WTC11 (cell line): ENCODE measurements around the gene TNPO3. TPM values are rescaled to one million over a fixed set of nuclear protein-coding genes. Genes with fewer than 3 reads are reported as not detected.
A peak's percentile ranks its signal among the peaks of the same experiment; 100 is the strongest.
"Not testable (repeated sequence)": the region's sequence is repeated elsewhere in the genome, so short reads cannot be mapped to it uniquely, and the experiment has no call there.

Experiments
- ATAC-seq: fragments of 200-7000 bp; cut with Tn5 transposase; 2 replicates; pipeline ENCODE4 v1.10.0; 2021; ENCODE audit warnings: mild to moderate bottlenecking, moderate library complexity
- CTCF ChIA-PET: fragments of 300-600 bp; sonication (Branson Sonifier 250); formaldehyde crosslinking; loops from one replicate; lab custom pipeline; 2021; ENCODE audit warnings: antibody characterized with exemption; lab: Charles Lee
- POLR2A ChIA-PET: fragments of 350-600 bp; sonication (Branson Sonifier 250); formaldehyde crosslinking; loops from one replicate; lab custom pipeline; 2021; ENCODE audit warnings: antibody characterized with exemption; lab: Charles Lee
- DNase-seq: peaks from one replicate; pipeline ENCODE4 v3.0.0; 2021; ENCODE audit warnings: low spot score
- H3K27ac Mint-ChIP-seq: 2 replicates; pipeline ENCODE4 v1.8.0; 2021; ENCODE audit warnings: mixed read lengths
- H3K27me3 Mint-ChIP-seq: 2 replicates; pipeline ENCODE4 v1.8.0; 2021; ENCODE audit warnings: low read depth, mild to moderate bottlenecking, moderate library complexity, mixed read lengths
- H3K36me3 Mint-ChIP-seq: 2 replicates; pipeline ENCODE4 v1.8.0; 2021; ENCODE audit warnings: mixed read lengths
- H3K4me1 Mint-ChIP-seq: 2 replicates; pipeline ENCODE4 v1.8.0; 2022; ENCODE audit warnings: mixed read lengths
- H3K4me3 Mint-ChIP-seq: 2 replicates; pipeline ENCODE4 v1.8.0; 2021; ENCODE audit warnings: mild to moderate bottlenecking, moderate library complexity, mixed read lengths
- H3K9me3 Mint-ChIP-seq: 2 replicates; pipeline ENCODE4 v1.8.0; 2021; ENCODE audit warnings: mixed read lengths
- AFF4 ChIP-seq: sonication (generic); formaldehyde crosslinking; IDR thresholded peaks from 2 replicates; pipeline ENCODE4 v1.8.1; 2023; ENCODE audit warnings: mild to moderate bottlenecking, missing genetic modification reagents, borderline replicate concordance
- ARID4B ChIP-seq: sonication (generic); formaldehyde crosslinking; IDR thresholded peaks from 2 replicates; pipeline ENCODE4 v1.8.0; 2023; ENCODE audit warnings: missing genetic modification reagents, mild to moderate bottlenecking, borderline replicate concordance
- HMGA2 ChIP-seq: fragments of 250-450 bp; sonication (Bioruptor Pico); IDR thresholded peaks from 2 replicates; pipeline ENCODE4 v1.4.0; 2021; ENCODE audit warnings: mild to moderate bottlenecking, moderate library complexity
- MXD4 ChIP-seq: fragments of 250-450 bp; sonication (Bioruptor Pico); IDR thresholded peaks from 2 replicates; pipeline ENCODE4 v1.8.0; 2021; ENCODE audit warnings: mild to moderate bottlenecking, moderate library complexity, borderline replicate concordance
- MYBL2 ChIP-seq: sonication (generic); formaldehyde crosslinking; IDR thresholded peaks from 2 replicates; pipeline ENCODE4 v1.8.1; 2023; ENCODE audit warnings: mild to moderate bottlenecking, moderate library complexity, missing genetic modification reagents
- PRDM15 ChIP-seq: sonication (generic); formaldehyde crosslinking; IDR thresholded peaks from 2 replicates; pipeline ENCODE4 v1.8.0; 2022; ENCODE audit warnings: missing genetic modification reagents
- TEAD4 ChIP-seq: sonication (generic); formaldehyde crosslinking; IDR thresholded peaks from 2 replicates; pipeline ENCODE4 v1.8.0; 2022; ENCODE audit warnings: mild to moderate bottlenecking, missing genetic modification reagents
- USF2 ChIP-seq: sonication (generic); formaldehyde crosslinking; IDR thresholded peaks from 2 replicates; pipeline ENCODE4 v1.8.1; 2023; ENCODE audit warnings: mild to moderate bottlenecking, missing genetic modification reagents, moderate library complexity
- ZNF263 ChIP-seq: sonication (generic); formaldehyde crosslinking; IDR thresholded peaks from 2 replicates; pipeline ENCODE4 v1.8.1; 2022; ENCODE audit warnings: low read depth, mild to moderate bottlenecking, moderate library complexity, missing genetic modification reagents
- ZNF396 ChIP-seq: fragments of 250-450 bp; sonication (Bioruptor Pico); IDR thresholded peaks from 2 replicates; pipeline ENCODE4 v1.8.0; 2021; ENCODE audit warnings: mild to moderate bottlenecking, moderate library complexity, borderline replicate concordance
- ZNF423 ChIP-seq: fragments of 250-450 bp; sonication (Bioruptor Pico); IDR thresholded peaks from 2 replicates; pipeline ENCODE4 v2.1.2; 2022; ENCODE audit warnings: mild to moderate bottlenecking, moderate library complexity
- total RNA-seq: library from RNA; stranded (reverse); gene quantifications from 3 replicates; pipeline ENCODE4 v1.2.3, GENCODE V29; 2021

Gene TNPO3
- total RNA-seq, 1 experiment from 2014 or later, result 91.7 TPM

- H3K9me3 Mint-ChIP-seq, result no peaks in the 10 kb centered on the region
- DNase-seq (no peak), ATAC-seq (no peak)
- H3K27me3 Mint-ChIP-seq, result peaks cover 81% of the 10 kb centered on the region
- ChIA-PET CTCF (interaction anchor here (0.8 to 2.4 kb wide), 6 partner anchors 23 to 177 kb away, joined by 3 to 15 read pairs (median 4); partner anchors contain the start of gene IRF5), POLR2A (interaction anchor here (1.1 kb wide), 1 partner anchor 140 kb away, joined by 4 read pairs; no protein-coding TSS in a partner anchor)
- no peak overlapping the region for H3K27ac Mint-ChIP-seq
- no peaks in the 10 kb centered on the region for H3K36me3 Mint-ChIP-seq
- H3K4me3 Mint-ChIP-seq, result peak overlapping the region; percentile 41
- no peak for TF ChIP-seq MYBL2 (CRISPR knock-in tag)
- 0 out of 2 replicates have a peak, but pooled peaks have one; percentile 9 for TF ChIP-seq ZNF423 (CRISPR knock-in tag)
- TF ChIP-seq, all 79 proteins: peak for 1
- H3K4me1 Mint-ChIP-seq, result peaks cover 24% of the 10 kb centered on the region
Measured at GRCh38 chr7:128914566-128915151, 140.3 kb downstream of the TNPO3 start.

- H3K27me3 Mint-ChIP-seq, result peaks cover 84% of the 10 kb centered on the region
- peaks cover 30% of the 10 kb centered on the region for H3K4me1 Mint-ChIP-seq
- ATAC-seq (no peak), DNase-seq (no peak)
- CTCF ChIA-PET, result interaction anchor here (0.8 to 2.4 kb wide), 6 partner anchors 24 to 178 kb away, joined by 3 to 15 read pairs (median 4); partner anchors contain the start of gene IRF5
- TF ChIP-seq ZNF396 (CRISPR knock-in tag) (no peak), ZNF263 (CRISPR knock-in tag) (0 out of 2 replicates have a peak, but pooled peaks have one; percentile 22)
- peak overlapping the region; percentile 41; the same call in 1 of the 2 replicates for H3K4me3 Mint-ChIP-seq
- POLR2A ChIA-PET, result interaction anchor here (1.1 kb wide), 1 partner anchor 140 kb away, joined by 4 read pairs; no protein-coding TSS in a partner anchor
- H3K9me3 Mint-ChIP-seq, result no peaks in the 10 kb centered on the region
- H3K36me3 Mint-ChIP-seq, result no peaks in the 10 kb centered on the region
- H3K27ac Mint-ChIP-seq, result no peak overlapping the region
Measured at GRCh38 chr7:128913870-128914565, 140.9 kb downstream of the TNPO3 start.

GRCh38 chr7:128912709-128913495 lies 142.0 kb downstream of the TNPO3 start:
- H3K4me3 Mint-ChIP-seq, H3K9me3 Mint-ChIP-seq, POLR2A ChIA-PET, H3K36me3 Mint-ChIP-seq, H3K27ac Mint-ChIP-seq, DNase-seq, ATAC-seq: not testable (repeated sequence)
- peaks cover 31% of the 10 kb centered on the region for H3K4me1 Mint-ChIP-seq
- CTCF ChIA-PET, result interaction anchor here (2.4 to 4.7 kb wide), 2 partner anchors 35 to 179 kb away, joined by 15 to 49 read pairs; no protein-coding TSS in a partner anchor
- H3K27me3 Mint-ChIP-seq, result peaks cover 82% of the 10 kb centered on the region

- ChIA-PET POLR2A (no interaction called here), CTCF (interaction anchor here (1.0 to 4.7 kb wide), 10 partner anchors 21 to 532 kb away, joined by 3 to 64 read pairs (median 8); no protein-coding TSS in a partner anchor)
- Mint-ChIP-seq H3K4me3 (no peak overlapping the region), H3K27me3 (peaks cover 82% of the 10 kb centered on the region), H3K36me3 (no peaks in the 10 kb centered on the region), H3K27ac (no peak overlapping the region), H3K4me1 (peaks cover 31% of the 10 kb centered on the region), H3K9me3 (no peaks in the 10 kb centered on the region)
- no peak for DNase-seq
- no peak for ATAC-seq
- no peak for TF ChIP-seq HMGA2
- TF ChIP-seq USF2 (CRISPR knock-in tag), result no peak
- TF ChIP-seq ARID4B (CRISPR knock-in tag), result no peak
- TF ChIP-seq MXD4 (CRISPR knock-in tag), result no peak
- no peak for TF ChIP-seq PRDM15
- no peak for TF ChIP-seq AFF4 (CRISPR knock-in tag)
- TF ChIP-seq TEAD4 (CRISPR knock-in tag), result no peak
Measured at GRCh38 chr7:128912281-128912680, 142.6 kb downstream of the TNPO3 start.
